ENCODE results near the gene DHX35. TPM values are rescaled to one million over a fixed set of nuclear protein-coding genes. Genes with fewer than 3 reads are reported as not detected.
A peak's percentile ranks its signal among the peaks of the same experiment; 100 is the strongest.

DHX35 gene
- total and polyA plus RNA-seq, 2 of the 4 experiments (the other 2 are of a cell fraction) = 9.1 to 13.5 TPM

GRCh38 chr20:39049148-39049547 lies 87.0 kb downstream of the DHX35 start:
- Histone ChIP-seq H3K23ac (ENCODE audit: low read depth, low read length) (peak overlapping the region; percentile 98; the same call in 1 of the 2 replicates), H3K27ac (ENCODE audit: insufficient read depth, low read length) (no peak overlapping the region), H2AK9ac (replicated peaks; ENCODE audit: low read depth, low read length, poor library complexity) (peak overlapping the region; percentile 88), H4K5ac (ENCODE audit: low read depth, low read length) (0 out of 2 replicates have a peak overlapping the region, but pooled peaks have one; percentile 6), H2BK5ac (ENCODE audit: low read depth, low read length, poor library complexity, severe bottlenecking) (no peak overlapping the region), H3K4me1 (ENCODE audit: control insufficient read depth, insufficient read depth, low read length) (peaks cover 2% of the 10 kb centered on the region; the same call in 1 of the 2 replicates), H3K14ac (replicated peaks; ENCODE audit: low read depth, low read length) (no peak overlapping the region), H4K20me1 (ENCODE audit: insufficient read depth, low read length) (no peaks in the 10 kb centered on the region), H3K56ac (ENCODE audit: extremely low read depth, insufficient read depth, low read length) (peak overlapping the region; percentile 81), H3K4me3 (ENCODE audit: insufficient read depth, low read depth, low read length) (no peak overlapping the region), H4K8ac (ENCODE audit: low read depth in 2 of 2, low read length in 2 of 2) (peak overlapping the region; percentile 63 to 97; a peak in 3 of 4 replicates), H3K9me1 (ENCODE audit: insufficient read depth, low read length) (no peaks in the 10 kb centered on the region), H2BK15ac (ENCODE audit: low read depth, low read length) (no peak overlapping the region), H2AFZ (replicated peaks; ENCODE audit: low read length, poor library complexity) (peak overlapping the region; percentile 99), H2AK5ac (ENCODE audit: low read depth, low read length) (no peak overlapping the region; the same call in 1 of the 2 replicates), H3K27me3 (ENCODE audit: control insufficient read depth, insufficient read depth, low read length) (peaks cover 3% of the 10 kb centered on the region; the same call in 1 of the 2 replicates), H4K91ac (ENCODE audit: insufficient read depth, low read depth, low read length) (peak overlapping the region; percentile 66; the same call in 1 of the 2 replicates), H2BK20ac (ENCODE audit: low read depth, low read length) (no peak overlapping the region), H3K9ac (ENCODE audit: low read depth, low read length) (peak overlapping the region; percentile 86), H3K36me3 (ENCODE audit: control insufficient read depth, insufficient read depth, low read length) (no peaks in the 10 kb centered on the region), H3K4me2 (ENCODE audit: low read depth, low read length) (peak overlapping the region; percentile 74), H3K79me1 (ENCODE audit: low read depth in 1 of 2, low read length in 2 of 2) (no peaks in the 10 kb centered on the region; a peak in 1 of 4 replicates), H3K4ac (ENCODE audit: low read depth, low read length) (peak overlapping the region; percentile 86), H3K18ac (ENCODE audit: low read depth, low read length) (no peak overlapping the region), H3K9me3 (ENCODE audit: control insufficient read depth, insufficient read depth, low read length) (no peaks in the 10 kb centered on the region), H2BK120ac (ENCODE audit: low read depth, low read length) (peak overlapping the region; percentile 56)
- in situ Hi-C loops (cut with MboI; ENCODE audit: low sequenced_read_pairs) (loop anchor here (10.0 to 25.0 kb wide), 3 partner anchors 124 to 404 kb away; partner anchors contain the start of gene FAM83D), dilution Hi-C loops (cut with HindIII; ENCODE audit: low sequenced_read_pairs, unreplicated experiment) (no loop called here), intact Hi-C loops (cut with micrococcal nuclease) (loop anchor here (5.0 kb wide), 1 partner anchor 302 kb away; the partner anchor contains the start of gene ACTR5)
- TF ChIP-seq USF2 (IDR thresholded peaks at IDR 0.05; ENCODE audit: low read depth, low read length) (no peak), RCOR1 (IDR thresholded peaks at IDR 0.05; ENCODE audit: insufficient replicate concordance, low read length) (no peak), MAZ (IDR thresholded peaks at IDR 0.05; ENCODE audit: borderline replicate concordance, low read depth, low read length) (no peak), BHLHE40 (IDR thresholded peaks at IDR 0.05; ENCODE audit: low read depth, low read length) (no peak), POLR2A (IDR thresholded peaks at IDR 0.05; ENCODE audit: low read depth, low read length) (no peak), MAFK (IDR thresholded peaks at IDR 0.05; ENCODE audit: low read depth, low read length) (no peak)
- TF ChIP-seq, protein P1, sequence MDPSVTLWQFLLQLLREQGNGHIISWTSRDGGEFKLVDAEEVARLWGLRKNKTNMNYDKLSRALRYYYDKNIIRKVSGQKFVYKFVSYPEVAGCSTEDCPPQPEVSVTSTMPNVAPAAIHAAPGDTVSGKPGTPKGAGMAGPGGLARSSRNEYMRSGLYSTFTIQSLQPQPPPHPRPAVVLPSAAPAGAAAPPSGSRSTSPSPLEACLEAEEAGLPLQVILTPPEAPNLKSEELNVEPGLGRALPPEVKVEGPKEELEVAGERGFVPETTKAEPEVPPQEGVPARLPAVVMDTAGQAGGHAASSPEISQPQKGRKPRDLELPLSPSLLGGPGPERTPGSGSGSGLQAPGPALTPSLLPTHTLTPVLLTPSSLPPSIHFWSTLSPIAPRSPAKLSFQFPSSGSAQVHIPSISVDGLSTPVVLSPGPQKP (IDR thresholded peaks at IDR 0.05; ENCODE audit: borderline replicate concordance, low read depth, low read length) = no peak
- WGBS, 2 experiments (ENCODE audit: extremely low coverage in 2 of 2, insufficient read length in 1 of 2) = 93% methylated on average over 2 of the region's 2 CpGs; no CpG with 5 or more reads in 1 of the 2 experiments
- ChIA-PET CTCF (interaction anchor here (0.5 to 4.2 kb wide), 13 partner anchors 9 to 173 kb away, joined by 3 to 31 read pairs (median 4); partner anchors contain the start of gene FAM83D), POLR2A (ENCODE audit: unreplicated experiment) (no interaction called here)
- ATAC-seq (ENCODE audit: low read depth) = no peak
- no TSS peak for BruUV-seq (replicated peaks)
- DNase-seq = no peak

Measured in IMR-90 (cell line).